HEK293 (cell line): ENCODE results near the gene ARMC12.

Experiments
- CTCF ChIA-PET: fragments of 350-600 bp; formaldehyde crosslinking; extraction: SDS; loops from one replicate; lab custom pipeline; 2021; ENCODE audit warnings: antibody characterized with exemption; lab: Yijun Ruan, JAX
- POLR2A ChIA-PET: fragments of 300-600 bp; formaldehyde crosslinking; extraction: SDS; loops from one replicate; lab custom pipeline; 2020; ENCODE audit warnings: antibody characterized with exemption, inconsistent platforms; lab: Yijun Ruan, JAX
- H3K27ac ChIP-seq: fragments of 200-500 bp; sonication (Bioruptor generic); 2 replicates; pipeline ENCODE4 v1.5.1; 2014; ENCODE audit warnings: low read depth, low read length, control low read depth, inconsistent platforms; ENCODE audit errors: extremely low read depth
- H3K36me3 ChIP-seq, 2 experiments: fragments of 200-500 bp in 1 of 2; sonication (Bioruptor generic) in 1 of 2; 1 replicate in 1 of 2; 2 replicates in 1 of 2; pipeline ENCODE4 v1.5.1; 2014 to 2017; ENCODE audit warnings: inconsistent platforms in 2 of 2, low read length in 2 of 2; ENCODE audit not compliant: control insufficient read depth in 2 of 2, insufficient read depth in 1 of 2
- H3K4me1 ChIP-seq: fragments of 200-500 bp; sonication (Bioruptor generic); 2 replicates; pipeline ENCODE4 v1.5.1; 2014; ENCODE audit warnings: mild to moderate bottlenecking, low read length, inconsistent platforms; ENCODE audit not compliant: control insufficient read depth, insufficient read depth
- H3K4me3 ChIP-seq: 2 replicates; pipeline ENCODE4 v1.5.1; 2011; ENCODE audit warnings: low read depth, mild to moderate bottlenecking, control low read depth, low read length, moderate library complexity
- H3K9me3 ChIP-seq: fragments of 200-500 bp; sonication (Bioruptor generic); 2 replicates; pipeline ENCODE4 v1.5.1; 2014; ENCODE audit warnings: low read depth, low read length, inconsistent platforms; ENCODE audit not compliant: control insufficient read depth, insufficient read depth
- GLIS2 ChIP-seq: fragments of 450-650 bp; formaldehyde crosslinking; IDR thresholded peaks from 2 replicates; pipeline ENCODE4 v1.5.1; 2016; ENCODE audit warnings: missing biosample characterization, missing genetic modification characterization
- MYNN ChIP-seq: fragments of 450-650 bp; formaldehyde crosslinking; IDR thresholded peaks from 2 replicates; pipeline ENCODE4 v1.5.1; 2016; ENCODE audit warnings: missing biosample characterization, missing genetic modification characterization, borderline replicate concordance
- MZF1 ChIP-seq: fragments of 450-650 bp; formaldehyde crosslinking; IDR thresholded peaks from 2 replicates; pipeline ENCODE4 v1.5.1; 2017; ENCODE audit warnings: missing biosample characterization, missing genetic modification characterization, borderline replicate concordance
- PRDM6 ChIP-seq: fragments of 450-650 bp; formaldehyde crosslinking; IDR thresholded peaks from 2 replicates; pipeline ENCODE4 v1.5.1; 2017; ENCODE audit warnings: missing biosample characterization, missing genetic modification characterization
- SALL2 ChIP-seq: fragments of 450-650 bp; formaldehyde crosslinking; IDR thresholded peaks from 2 replicates; pipeline ENCODE4 v1.5.0; 2017; ENCODE audit warnings: missing biosample characterization, mild to moderate bottlenecking, missing genetic modification characterization, borderline replicate concordance
- TSHZ1 ChIP-seq: fragments of 450-650 bp; formaldehyde crosslinking; IDR thresholded peaks from 2 replicates; pipeline ENCODE4 v1.5.1; 2016; ENCODE audit warnings: missing biosample characterization, missing genetic modification characterization, borderline replicate concordance
- YY1 ChIP-seq: fragments of 450-650 bp; formaldehyde crosslinking; IDR thresholded peaks from 2 replicates; pipeline ENCODE4 v1.5.1; 2018; ENCODE audit warnings: missing biosample characterization, missing genetic modification characterization
- ZBTB10 ChIP-seq: fragments of 450-650 bp; formaldehyde crosslinking; IDR thresholded peaks from 2 replicates; pipeline ENCODE4 v1.5.1; 2016; ENCODE audit warnings: missing biosample characterization, missing genetic modification characterization
- ZBTB7A ChIP-seq: fragments of 450-650 bp; formaldehyde crosslinking; IDR thresholded peaks from 2 replicates; pipeline ENCODE4 v1.5.1; 2016; ENCODE audit warnings: low read depth, missing biosample characterization, missing genetic modification characterization
- ZBTB8A ChIP-seq: fragments of 450-650 bp; formaldehyde crosslinking; IDR thresholded peaks from 2 replicates; pipeline ENCODE4 v1.5.1; 2016; ENCODE audit warnings: missing biosample characterization, missing genetic modification characterization
- ZFP69B ChIP-seq: fragments of 450-650 bp; formaldehyde crosslinking; IDR thresholded peaks from 2 replicates; pipeline ENCODE4 v1.5.1; 2016; ENCODE audit warnings: missing biosample characterization, missing genetic modification characterization
- ZNF10 ChIP-seq: fragments of 450-650 bp; formaldehyde crosslinking; IDR thresholded peaks from 2 replicates; pipeline ENCODE4 v1.5.1; 2017; ENCODE audit warnings: missing biosample characterization, missing genetic modification characterization
- ZNF146 ChIP-seq: fragments of 450-650 bp; formaldehyde crosslinking; IDR thresholded peaks from 2 replicates; pipeline ENCODE4 v1.5.1; 2016; ENCODE audit warnings: missing biosample characterization, missing genetic modification characterization
- ZNF23 ChIP-seq: fragments of 450-650 bp; formaldehyde crosslinking; IDR thresholded peaks from 2 replicates; pipeline ENCODE4 v1.5.1; 2016; ENCODE audit warnings: missing biosample characterization, missing genetic modification characterization, borderline replicate concordance
- ZNF350 ChIP-seq: fragments of 450-650 bp; formaldehyde crosslinking; IDR thresholded peaks from 2 replicates; pipeline ENCODE4 v1.5.0; 2017; ENCODE audit warnings: missing biosample characterization, mild to moderate bottlenecking, missing genetic modification characterization
- ZNF513 ChIP-seq: fragments of 450-650 bp; IDR thresholded peaks from 2 replicates; pipeline ENCODE4 v1.5.1; 2018; ENCODE audit warnings: missing biosample characterization, missing genetic modification characterization
- ZNF514 ChIP-seq: fragments of 450-650 bp; formaldehyde crosslinking; IDR thresholded peaks from 2 replicates; pipeline ENCODE4 v1.5.1; 2016; ENCODE audit warnings: missing biosample characterization, missing genetic modification characterization
- ZNF580 ChIP-seq: fragments of 450-650 bp; formaldehyde crosslinking; IDR thresholded peaks from 2 replicates; pipeline ENCODE4 v1.5.1; 2016; ENCODE audit warnings: missing biosample characterization, missing genetic modification characterization
- ZNF623 ChIP-seq: fragments of 450-650 bp; formaldehyde crosslinking; IDR thresholded peaks from 2 replicates; pipeline ENCODE4 v1.5.1; 2016; ENCODE audit warnings: missing biosample characterization, missing genetic modification characterization
- ZNF654 ChIP-seq: fragments of 450-650 bp; formaldehyde crosslinking; IDR thresholded peaks from 2 replicates; pipeline ENCODE4 v1.5.1; 2016; ENCODE audit warnings: low read depth, missing biosample characterization, missing genetic modification characterization
- ZNF704 ChIP-seq: fragments of 450-650 bp; formaldehyde crosslinking; IDR thresholded peaks from 2 replicates; pipeline ENCODE4 v1.5.1; 2016; ENCODE audit warnings: missing biosample characterization, missing genetic modification characterization
- ZNF707 ChIP-seq: fragments of 450-650 bp; formaldehyde crosslinking; IDR thresholded peaks from 2 replicates; pipeline ENCODE4 v1.5.1; 2016; ENCODE audit warnings: missing biosample characterization, missing genetic modification characterization
- ZNF776 ChIP-seq: fragments of 450-650 bp; formaldehyde crosslinking; IDR thresholded peaks from 2 replicates; pipeline ENCODE4 v1.5.0; 2017; ENCODE audit warnings: missing biosample characterization, missing genetic modification characterization, borderline replicate concordance
- ZNF791 ChIP-seq: fragments of 450-650 bp; formaldehyde crosslinking; IDR thresholded peaks from 2 replicates; pipeline ENCODE4 v1.5.1; 2016; ENCODE audit warnings: missing biosample characterization, missing genetic modification characterization

Gene ARMC12

GRCh38 chr6:35731414-35731735 lies 5.5 kb upstream of the ARMC12 start (continued):
- TF ChIP-seq ZNF791 (tag by site-specific recombination): no peak
- no peak for TF ChIP-seq ZNF776 (tag by site-specific recombination)
- TF ChIP-seq ZFP69B (tag by site-specific recombination): 0 out of 2 replicates have a peak, but pooled peaks have one; percentile 79
- no peak for TF ChIP-seq ZNF654 (tag by site-specific recombination)
- no peak for TF ChIP-seq ZNF623 (tag by site-specific recombination)
- TF ChIP-seq ZNF350 (tag by site-specific recombination): no peak
- TF ChIP-seq ZBTB8A (tag by site-specific recombination): no peak

GRCh38 chr6:35731736-35732532 lies 4.9 kb upstream of the ARMC12 start:
- H3K9me3 ChIP-seq: no peaks in the 10 kb centered on the region
- POLR2A ChIA-PET: interaction anchor here (0.6 to 1.5 kb wide), 6 partner anchors 43 to 925 kb away, joined by 3 to 5 read pairs (median 3); partner anchors contain the start of gene FKBP5
- CTCF ChIA-PET: interaction anchor here (0.6 to 4.2 kb wide), 8 partner anchors 46 to 430 kb away, joined by 3 to 39 read pairs (median 4); no protein-coding TSS in a partner anchor
- peak overlapping the region; percentile 68 for H3K4me3 ChIP-seq
- H3K36me3 ChIP-seq: no peaks in the 10 kb centered on the region
- H3K27ac ChIP-seq: peak overlapping the region; percentile 79
- peaks cover 13% of the 10 kb centered on the region for H3K4me1 ChIP-seq
- TF ChIP-seq ZNF776 (tag by site-specific recombination) (no peak), ZNF10 (tag by site-specific recombination) (peak; percentile 96), GLIS2 (tag by site-specific recombination) (peak; percentile 95), ZNF704 (no peak), ZNF514 (no peak), ZBTB10 (tag by site-specific recombination) (peak; percentile 82), ZNF707 (no peak), YY1 (tag by site-specific recombination) (0 out of 2 replicates have a peak, but pooled peaks have one; percentile 11), SALL2 (no peak), TSHZ1 (tag by site-specific recombination) (no peak), ZNF580 (tag by site-specific recombination) (0 out of 2 replicates have a peak, but pooled peaks have one; percentile 33), ZNF513 (tag by site-specific recombination) (no peak; the same call in 1 of the 2 replicates), ZNF146 (no peak), MZF1 (0 out of 2 replicates have a peak, but pooled peaks have one; percentile 55), ZNF23 (tag by site-specific recombination) (no peak), MYNN (no peak), ZBTB7A (tag by site-specific recombination) (no peak), PRDM6 (tag by site-specific recombination) (peak; percentile 32; the same call in 1 of the 2 replicates)
